ENCODE measurements around the gene HLA-E.
"Not testable (repeated sequence)": the region's sequence is repeated elsewhere in the genome, so short reads cannot be mapped to it uniquely, and the experiment has no call there.

HLA-E gene

DNA sequence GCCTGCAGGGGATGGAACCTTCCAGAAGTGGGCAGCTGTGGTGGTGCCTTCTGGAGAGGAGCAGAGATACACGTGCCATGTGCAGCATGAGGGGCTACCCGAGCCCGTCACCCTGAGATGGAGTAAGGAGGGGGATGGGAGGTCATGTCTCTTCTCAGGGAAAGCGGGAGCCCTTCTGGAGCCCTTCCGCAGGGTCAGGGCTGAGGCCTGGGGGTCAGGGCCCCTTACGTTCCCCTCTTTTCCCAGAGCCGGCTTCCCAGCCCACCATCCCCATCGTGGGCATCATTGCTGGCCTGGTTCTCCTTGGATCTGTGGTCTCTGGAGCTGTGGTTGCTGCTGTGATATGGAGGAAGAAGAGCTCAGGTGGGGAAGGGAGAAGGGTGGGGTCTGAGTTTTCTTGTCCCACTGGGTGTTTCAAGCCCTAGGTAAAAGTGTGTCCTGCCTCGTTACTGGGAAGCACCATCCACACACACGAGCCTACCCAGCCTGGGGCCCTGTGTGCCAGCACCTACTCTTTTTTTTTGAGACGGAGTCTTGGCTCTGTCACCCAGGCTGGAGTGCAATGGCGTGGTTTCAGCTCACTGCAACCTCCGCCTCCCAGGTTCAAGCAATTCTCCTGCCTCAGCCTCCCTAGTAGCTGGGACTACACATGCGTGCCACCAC lies 2.1 kb downstream of the HLA-E start:
- DNase-seq = peak; percentile 63
- H3K4me1 Mint-ChIP-seq (ENCODE audit: low read depth) = peaks cover 66% of the 10 kb centered on the region
- peaks cover 54% of the 10 kb centered on the region for H3K36me3 Mint-ChIP-seq (ENCODE audit: low read depth)
- peak overlapping the region; percentile 98 for H3K27ac Mint-ChIP-seq
- H3K27me3 Mint-ChIP-seq, H3K9me3 Mint-ChIP-seq: not testable (repeated sequence)
- peak overlapping the region; percentile 97 for H3K4me3 Mint-ChIP-seq

DNA sequence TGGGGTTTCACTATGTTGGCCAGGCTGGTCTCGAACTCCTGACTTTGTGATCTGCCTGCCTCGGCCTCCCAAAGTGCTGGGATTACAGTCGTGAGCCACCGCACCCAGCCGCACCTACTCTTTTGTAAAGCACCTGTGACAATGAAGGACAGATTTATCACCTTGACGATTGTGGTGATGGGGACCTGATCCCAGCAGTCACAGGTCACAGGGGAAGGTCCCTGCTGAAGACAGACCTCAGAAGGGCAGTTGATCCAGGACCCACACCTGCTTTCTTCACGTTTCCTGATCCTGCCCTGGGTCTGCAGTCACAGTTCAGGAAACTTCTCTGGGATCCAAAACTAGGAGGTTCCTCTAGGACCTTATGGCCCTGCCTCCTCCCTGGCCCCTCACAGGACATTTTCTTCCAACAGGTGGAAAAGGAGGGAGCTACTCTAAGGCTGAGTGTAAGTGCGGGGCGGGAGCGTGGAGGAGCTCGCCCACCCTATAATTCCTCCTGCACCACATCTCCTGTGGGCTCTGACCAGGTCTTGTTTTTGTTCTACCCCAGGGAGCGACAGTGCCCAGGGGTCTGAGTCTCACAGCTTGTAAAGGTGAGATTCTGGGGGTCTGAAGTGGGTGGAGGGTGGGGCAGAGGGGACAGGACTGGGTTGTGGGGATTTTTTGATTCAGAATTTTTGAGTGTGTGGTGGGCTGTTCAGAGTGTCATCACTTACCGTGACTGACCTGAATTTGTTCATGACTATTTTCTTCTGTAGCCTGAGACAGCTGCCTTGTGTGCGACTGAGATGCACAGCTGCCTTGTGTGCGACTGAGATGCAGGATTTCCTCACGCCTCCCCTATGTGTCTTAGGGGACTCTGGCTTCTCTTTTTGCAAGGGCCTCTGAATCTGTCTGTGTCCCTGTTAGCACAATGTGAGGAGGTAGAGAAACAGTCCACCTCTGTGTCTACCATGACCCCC lies 3.0 kb downstream of the HLA-E start:
- peak; percentile 54 for DNase-seq
- H3K27me3 Mint-ChIP-seq = no peaks in the 10 kb centered on the region
- H3K27ac Mint-ChIP-seq = peak overlapping the region; percentile 98

DNA sequence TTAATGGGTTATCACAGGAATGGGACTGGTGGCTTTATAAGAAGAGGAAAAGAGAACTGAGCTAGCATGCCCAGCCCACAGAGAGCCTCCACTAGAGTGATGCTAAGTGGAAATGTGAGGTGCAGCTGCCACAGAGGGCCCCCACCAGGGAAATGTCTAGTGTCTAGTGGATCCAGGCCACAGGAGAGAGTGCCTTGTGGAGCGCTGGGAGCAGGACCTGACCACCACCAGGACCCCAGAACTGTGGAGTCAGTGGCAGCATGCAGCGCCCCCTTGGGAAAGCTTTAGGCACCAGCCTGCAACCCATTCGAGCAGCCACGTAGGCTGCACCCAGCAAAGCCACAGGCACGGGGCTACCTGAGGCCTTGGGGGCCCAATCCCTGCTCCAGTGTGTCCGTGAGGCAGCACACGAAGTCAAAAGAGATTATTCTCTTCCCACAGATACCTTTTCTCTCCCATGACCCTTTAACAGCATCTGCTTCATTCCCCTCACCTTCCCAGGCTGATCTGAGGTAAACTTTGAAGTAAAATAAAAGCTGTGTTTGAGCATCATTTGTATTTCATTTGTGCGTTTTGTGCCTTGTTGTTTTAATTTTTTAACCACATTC lies 4.4 kb downstream of the HLA-E start:
- Mint-ChIP-seq H3K4me3 (peak overlapping the region; percentile 97), H3K36me3 (ENCODE audit: low read depth) (peaks cover 54% of the 10 kb centered on the region), H3K9me3 (no peaks in the 10 kb centered on the region), H3K4me1 (ENCODE audit: low read depth) (peaks cover 68% of the 10 kb centered on the region), H3K27ac (peak overlapping the region; percentile 98), H3K27me3 (no peaks in the 10 kb centered on the region)
- DNase-seq = peak; percentile 73

More for the DNA sequence above, 3.0 kb downstream of the HLA-E start:
- Mint-ChIP-seq H3K4me1 (ENCODE audit: low read depth) (peaks cover 67% of the 10 kb centered on the region), H3K9me3 (no peaks in the 10 kb centered on the region), H3K36me3 (ENCODE audit: low read depth) (peaks cover 54% of the 10 kb centered on the region), H3K4me3 (peak overlapping the region; percentile 97)

DNA sequence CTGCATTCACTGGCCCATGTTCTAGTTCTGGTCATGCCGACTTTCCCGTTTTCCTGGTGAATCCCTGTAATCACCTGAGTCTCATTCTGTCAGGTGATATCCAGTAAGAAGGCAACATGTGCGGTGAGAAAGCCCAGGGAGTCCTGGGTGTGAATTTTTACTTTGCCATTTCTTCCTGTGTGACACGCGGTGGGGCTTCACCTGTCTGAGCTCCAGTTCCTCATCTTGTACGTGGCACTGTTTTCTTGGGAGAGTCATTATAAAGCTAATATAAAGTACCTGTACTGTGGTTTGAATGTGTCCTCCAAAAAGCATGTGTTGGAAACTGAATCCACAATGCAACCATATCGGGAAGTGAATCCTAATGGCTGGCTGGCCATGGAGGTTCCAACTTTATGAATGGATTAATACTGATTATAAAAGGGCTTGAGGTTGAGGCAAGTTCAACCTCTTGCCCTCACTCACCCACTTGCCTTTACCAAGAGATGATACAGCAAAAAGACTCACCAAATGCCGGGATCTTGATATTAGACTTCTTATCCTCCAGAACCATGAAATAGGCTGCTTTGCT lies 5.1 kb downstream of the HLA-E start:
- peaks cover 65% of the 10 kb centered on the region for H3K4me1 Mint-ChIP-seq (ENCODE audit: low read depth)
- H3K4me3 Mint-ChIP-seq = peak overlapping the region; percentile 97
- peak; percentile 50 for DNase-seq
- no peaks in the 10 kb centered on the region for H3K27me3 Mint-ChIP-seq
- peak overlapping the region; percentile 98 for H3K27ac Mint-ChIP-seq
- peaks cover 53% of the 10 kb centered on the region for H3K36me3 Mint-ChIP-seq (ENCODE audit: low read depth)
- H3K9me3 Mint-ChIP-seq = no peaks in the 10 kb centered on the region

DNA sequence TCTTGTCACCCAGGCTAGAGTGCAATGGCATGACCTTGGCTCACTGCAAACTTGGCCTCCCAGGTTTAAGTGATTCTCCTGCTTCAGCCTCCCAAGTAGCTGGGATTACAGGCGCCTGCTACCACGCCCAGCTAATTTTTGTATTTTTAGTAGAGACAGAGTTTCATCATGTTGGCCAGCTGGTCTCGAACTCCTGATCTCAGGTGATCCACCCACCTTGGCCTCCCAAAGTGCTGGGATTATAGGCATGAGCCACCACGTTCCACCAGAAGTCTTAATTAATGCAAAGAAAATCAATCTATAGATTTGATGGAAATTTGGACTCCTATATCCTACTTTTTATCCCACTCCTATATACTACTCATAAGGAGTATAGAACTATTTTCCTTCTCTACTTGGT lies 5.8 kb downstream of the HLA-E start:
- Mint-ChIP-seq H3K27ac (peak overlapping the region; percentile 98), H3K4me1 (ENCODE audit: low read depth) (peaks cover 69% of the 10 kb centered on the region), H3K36me3 (ENCODE audit: low read depth) (peaks cover 47% of the 10 kb centered on the region)
- not testable (repeated sequence) for H3K4me3 Mint-ChIP-seq, H3K27me3 Mint-ChIP-seq, H3K9me3 Mint-ChIP-seq, DNase-seq

DNA sequence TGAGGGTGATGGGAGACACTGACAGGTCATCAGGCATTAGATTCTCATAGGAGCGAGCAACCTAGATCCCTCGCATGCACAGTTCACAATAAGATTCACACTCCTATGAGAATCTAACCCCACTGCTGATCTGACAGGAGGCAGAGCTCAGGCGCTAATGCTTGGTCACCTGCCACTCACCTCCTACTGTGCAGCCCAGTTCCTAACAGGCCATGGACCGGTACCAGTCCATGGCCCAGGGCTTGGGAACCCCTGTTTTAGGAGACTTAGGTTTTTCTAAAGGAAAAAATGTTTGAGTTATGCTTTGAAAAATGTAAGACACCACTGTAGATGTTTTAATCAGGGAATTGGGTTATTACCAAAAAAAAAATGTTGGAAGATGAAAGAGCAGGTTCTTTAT lies 6.7 kb downstream of the HLA-E start:
- peaks cover 77% of the 10 kb centered on the region for H3K4me1 Mint-ChIP-seq (ENCODE audit: low read depth)
- DNase-seq = no peak
- peaks cover 38% of the 10 kb centered on the region for H3K36me3 Mint-ChIP-seq (ENCODE audit: low read depth)
- H3K4me3 Mint-ChIP-seq = peak overlapping the region; percentile 8
- H3K27ac Mint-ChIP-seq = peak overlapping the region; percentile 92
- H3K9me3 Mint-ChIP-seq = no peaks in the 10 kb centered on the region
- no peaks in the 10 kb centered on the region for H3K27me3 Mint-ChIP-seq

DNA sequence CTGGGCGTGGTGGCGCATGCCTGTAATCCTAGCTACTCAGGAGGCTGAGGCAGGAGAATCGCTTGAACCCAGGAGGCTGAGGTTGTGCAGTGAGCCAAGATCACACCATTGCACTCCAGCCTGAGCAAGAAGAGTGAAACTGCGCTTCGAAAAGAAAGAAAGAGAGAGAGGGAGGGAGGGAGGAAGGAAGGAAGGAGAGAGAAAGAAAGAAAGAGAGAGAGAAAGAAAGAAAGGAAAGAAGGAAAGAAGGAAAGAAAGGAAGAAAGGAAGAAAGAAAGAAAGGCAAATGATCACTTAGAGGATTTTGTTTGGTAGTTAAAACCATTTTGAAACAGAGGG lies 7.9 kb downstream of the HLA-E start:
- H3K27ac Mint-ChIP-seq = peak overlapping the region; percentile 92
- DNase-seq, H3K27me3 Mint-ChIP-seq, H3K9me3 Mint-ChIP-seq, H3K4me3 Mint-ChIP-seq: not testable (repeated sequence)
- H3K36me3 Mint-ChIP-seq (ENCODE audit: low read depth) = peaks cover 26% of the 10 kb centered on the region
- peaks cover 74% of the 10 kb centered on the region for H3K4me1 Mint-ChIP-seq (ENCODE audit: low read depth)

DNA sequence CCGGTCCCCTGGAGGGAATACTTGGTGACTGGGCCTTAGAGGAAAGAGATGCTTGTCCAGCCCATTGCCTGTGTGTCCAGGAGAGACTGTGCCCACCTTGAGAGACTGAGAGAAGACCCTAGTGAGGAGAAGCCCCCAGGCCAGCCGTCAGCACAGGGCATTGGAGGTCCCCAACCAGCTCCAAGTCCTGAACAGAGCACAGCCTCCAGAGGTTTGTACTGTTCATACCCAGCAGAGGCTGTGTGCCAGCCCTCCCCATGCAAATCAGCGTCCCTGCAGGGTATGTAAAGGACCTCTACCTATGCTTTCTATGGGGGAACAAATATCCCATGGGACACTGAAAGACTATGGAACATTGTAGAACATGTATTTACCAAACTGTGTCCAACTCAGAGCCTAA lies 8.4 kb downstream of the HLA-E start:
- no peak for DNase-seq
- no peaks in the 10 kb centered on the region for H3K9me3 Mint-ChIP-seq

DNA sequence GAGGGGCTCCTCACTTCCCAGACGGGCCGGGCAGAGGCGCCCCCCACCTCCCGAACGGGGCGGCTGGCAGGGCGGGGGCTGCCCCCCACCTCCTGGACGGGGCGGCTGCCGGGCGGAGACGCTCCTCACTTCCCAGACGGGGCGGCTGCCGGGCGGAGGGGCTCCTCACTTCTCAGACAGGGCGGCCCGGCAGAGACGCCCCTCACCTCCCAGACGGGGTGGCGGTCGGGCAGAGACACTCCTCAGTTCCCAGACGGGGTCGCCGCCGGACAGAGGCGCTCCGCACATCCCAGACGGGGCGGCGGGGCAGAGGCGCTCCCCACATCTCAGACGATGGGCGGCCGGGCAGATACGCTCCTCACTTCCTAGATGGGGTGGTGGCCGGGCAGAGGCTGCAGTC lies 9.4 kb downstream of the HLA-E start:
- not testable (repeated sequence) for H3K27me3 Mint-ChIP-seq, H3K9me3 Mint-ChIP-seq, H3K4me3 Mint-ChIP-seq, H3K27ac Mint-ChIP-seq, DNase-seq
- peaks cover 11% of the 10 kb centered on the region for H3K36me3 Mint-ChIP-seq (ENCODE audit: low read depth)
- H3K4me1 Mint-ChIP-seq (ENCODE audit: low read depth) = peaks cover 64% of the 10 kb centered on the region

More for the DNA sequence above, 8.4 kb downstream of the HLA-E start:
- H3K27me3 Mint-ChIP-seq = no peaks in the 10 kb centered on the region
- peak overlapping the region; percentile 92 for H3K27ac Mint-ChIP-seq
- peaks cover 69% of the 10 kb centered on the region for H3K4me1 Mint-ChIP-seq (ENCODE audit: low read depth)
- H3K4me3 Mint-ChIP-seq = no peak overlapping the region
- H3K36me3 Mint-ChIP-seq (ENCODE audit: low read depth) = peaks cover 21% of the 10 kb centered on the region

DNA sequence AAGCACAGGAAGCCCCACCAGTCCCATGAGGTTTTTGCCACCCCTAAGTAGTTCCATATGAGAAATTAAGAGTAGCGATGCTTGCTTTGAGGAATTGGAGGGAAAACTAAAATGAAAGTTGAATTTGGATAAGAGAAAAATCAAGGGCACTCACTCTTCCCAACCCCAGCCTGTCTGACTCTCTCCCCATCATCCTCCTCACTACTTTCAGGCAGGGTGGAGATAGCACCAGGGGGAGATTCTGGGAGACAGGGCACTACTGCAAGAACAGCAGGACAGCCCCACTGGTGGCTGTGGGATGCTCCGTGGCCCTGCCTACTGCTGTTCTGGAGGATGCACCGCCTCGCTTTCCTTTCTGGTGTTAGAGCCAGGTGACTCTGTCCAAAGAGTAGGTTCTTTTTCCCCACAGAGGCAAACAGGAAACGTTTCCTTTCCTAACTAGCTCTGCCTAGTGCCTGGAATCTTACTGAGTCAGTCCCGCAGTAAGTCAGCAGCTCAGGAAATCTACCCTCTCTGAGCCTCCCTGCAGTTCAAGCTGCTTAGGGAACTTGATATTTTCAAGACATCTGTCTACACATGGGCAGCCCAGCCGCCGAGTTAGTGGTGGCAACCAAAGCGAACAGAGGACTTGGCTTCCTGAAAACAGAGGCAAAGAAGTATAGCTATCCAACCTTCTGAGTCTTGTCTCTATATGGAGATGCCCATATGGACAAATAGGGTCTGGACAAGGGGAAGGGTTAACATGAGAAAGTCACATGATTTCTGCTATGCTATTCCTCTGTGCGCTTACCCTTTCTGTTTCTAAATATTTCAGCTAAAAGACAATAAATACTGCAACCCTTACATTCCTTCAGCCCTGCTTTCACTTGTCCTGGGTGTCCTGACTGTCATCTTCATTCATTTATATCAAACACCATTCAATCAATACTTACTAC lies 11.4 kb downstream of the HLA-E start:
- Mint-ChIP-seq H3K9me3 (no peaks in the 10 kb centered on the region), H3K4me3 (peak overlapping the region; percentile 76), H3K27me3 (no peaks in the 10 kb centered on the region), H3K4me1 (ENCODE audit: low read depth) (peaks cover 49% of the 10 kb centered on the region), H3K27ac (peak overlapping the region; percentile 87), H3K36me3 (ENCODE audit: low read depth) (no peaks in the 10 kb centered on the region)
- DNase-seq = no peak

DNA sequence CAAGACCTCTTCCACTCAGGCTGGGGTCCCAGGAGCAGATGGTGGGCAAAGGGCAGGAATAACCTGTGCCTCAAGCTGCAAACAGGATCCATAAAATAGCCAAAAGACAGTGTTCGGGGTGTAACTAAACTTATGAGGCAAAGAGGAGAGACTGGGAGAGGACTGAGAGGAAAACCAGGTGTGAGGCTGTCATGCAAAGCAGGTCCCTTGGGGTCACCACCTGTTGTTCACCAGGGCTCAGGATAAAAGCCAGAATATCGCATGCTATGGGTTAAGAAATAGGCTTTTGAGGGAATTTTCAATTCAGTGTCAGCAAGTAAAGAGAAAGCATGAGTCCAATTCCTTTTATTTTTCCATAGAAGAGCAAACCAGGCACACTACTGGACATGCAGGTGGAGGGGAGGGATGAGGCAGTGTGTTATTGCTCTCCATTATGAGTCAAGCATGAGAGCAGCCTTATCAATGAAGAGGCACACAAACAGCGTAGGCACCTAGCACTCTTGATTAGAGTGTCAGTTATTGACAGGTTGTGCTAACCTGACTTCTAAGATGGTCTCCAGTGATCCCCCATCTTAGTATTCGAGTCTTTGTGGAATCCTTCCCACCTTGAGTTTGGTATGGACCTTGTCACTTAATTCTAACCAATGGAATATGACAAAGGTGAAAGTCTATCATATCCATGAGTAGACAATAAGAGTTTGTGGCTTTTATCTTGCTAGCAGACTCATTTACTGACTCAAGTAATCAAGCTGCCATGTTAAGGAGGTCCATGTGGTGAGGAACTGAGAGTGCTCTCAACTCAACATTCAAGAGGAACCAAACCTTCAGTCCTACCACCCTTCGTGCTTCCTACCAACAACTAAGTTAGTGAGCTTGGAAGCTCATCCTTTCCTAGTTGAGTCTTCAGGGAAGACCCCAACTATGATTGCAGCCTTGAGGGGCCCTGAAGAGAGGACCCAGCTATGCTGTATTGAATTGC lies 18.8 kb downstream of the HLA-E start:
- Mint-ChIP-seq H3K27me3 (no peaks in the 10 kb centered on the region), H3K36me3 (ENCODE audit: low read depth) (no peaks in the 10 kb centered on the region), H3K27ac (peak overlapping the region; percentile 92), H3K4me3 (peak overlapping the region; percentile 52), H3K4me1 (ENCODE audit: low read depth) (peaks cover 65% of the 10 kb centered on the region), H3K9me3 (no peaks in the 10 kb centered on the region)
- DNase-seq = no peak

DNA sequence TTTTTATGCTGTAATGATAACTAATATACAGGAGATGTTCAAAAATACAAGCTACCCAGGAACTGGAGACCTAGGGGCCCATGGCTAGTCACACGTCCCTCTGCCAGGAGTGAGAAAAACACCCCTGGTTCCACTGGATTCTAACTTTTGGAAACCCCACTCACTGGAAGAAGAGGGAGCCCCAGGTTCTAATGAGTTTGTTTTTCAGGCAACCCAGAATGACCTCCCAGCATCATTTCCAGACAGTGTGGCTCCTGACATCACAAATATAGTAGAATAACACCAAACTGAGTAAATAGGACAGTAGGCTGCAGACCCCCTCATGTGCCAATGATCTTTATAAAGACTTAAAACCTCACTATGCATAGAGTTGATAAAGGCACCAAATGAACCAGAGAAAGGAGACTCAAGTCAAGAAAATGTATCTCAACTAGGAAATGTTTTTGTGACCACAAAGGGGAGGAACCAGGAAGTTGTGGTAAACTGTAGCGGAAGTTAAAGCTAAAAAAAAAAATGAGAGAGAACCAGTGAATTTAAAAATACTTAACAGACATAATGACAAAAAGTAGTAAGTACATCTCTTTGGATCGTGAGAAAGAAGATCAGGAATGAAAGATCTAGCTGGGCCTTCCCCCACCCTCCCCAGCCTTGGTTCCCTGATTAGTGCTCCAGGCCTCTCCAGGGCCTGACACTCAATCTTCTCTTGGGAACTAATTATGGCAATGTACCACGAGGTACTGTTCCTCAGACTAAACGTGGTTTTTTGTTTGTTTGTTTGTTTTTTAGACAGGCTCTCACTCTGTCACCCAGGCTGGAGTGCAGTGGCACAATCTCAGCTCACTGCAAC lies 19.8 kb downstream of the HLA-E start:
- H3K27ac Mint-ChIP-seq = peak overlapping the region; percentile 92
- no peaks in the 10 kb centered on the region for H3K27me3 Mint-ChIP-seq
- no peaks in the 10 kb centered on the region for H3K36me3 Mint-ChIP-seq (ENCODE audit: low read depth)
- H3K4me3 Mint-ChIP-seq = peak overlapping the region; percentile 52
- H3K9me3 Mint-ChIP-seq = no peaks in the 10 kb centered on the region
- DNase-seq = peak; percentile 61
- H3K4me1 Mint-ChIP-seq (ENCODE audit: low read depth) = peaks cover 61% of the 10 kb centered on the region

Data from activated T-cell treated with anti-CD3 and anti-CD28 coated beads, Interleukin-2, amount 50 U/mL, for 24 hours (primary cell).